ENCODE results near the gene HRH2.

Gene HRH2

DNA sequence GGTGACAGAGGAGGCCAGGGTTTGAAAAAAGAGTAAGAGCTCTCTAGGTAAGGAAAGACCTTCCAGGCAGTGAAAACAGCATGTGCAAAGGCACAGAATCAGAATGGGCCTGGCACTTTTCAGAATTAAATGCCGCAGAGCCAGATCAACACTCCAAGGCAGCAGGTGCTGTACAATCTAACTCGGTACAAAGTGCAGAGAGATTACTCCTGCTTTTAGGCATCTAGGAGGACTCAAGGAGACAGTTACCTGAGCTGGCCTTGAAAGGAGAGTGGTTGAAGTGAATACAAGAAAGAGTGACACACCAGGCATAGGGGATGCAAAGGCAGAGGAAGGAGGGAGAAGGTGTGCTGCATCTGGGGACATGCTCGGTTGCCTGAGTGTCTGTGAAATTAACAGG, 21.5 kb downstream of the HRH2 start:
- DNase-seq = no peak

DNA sequence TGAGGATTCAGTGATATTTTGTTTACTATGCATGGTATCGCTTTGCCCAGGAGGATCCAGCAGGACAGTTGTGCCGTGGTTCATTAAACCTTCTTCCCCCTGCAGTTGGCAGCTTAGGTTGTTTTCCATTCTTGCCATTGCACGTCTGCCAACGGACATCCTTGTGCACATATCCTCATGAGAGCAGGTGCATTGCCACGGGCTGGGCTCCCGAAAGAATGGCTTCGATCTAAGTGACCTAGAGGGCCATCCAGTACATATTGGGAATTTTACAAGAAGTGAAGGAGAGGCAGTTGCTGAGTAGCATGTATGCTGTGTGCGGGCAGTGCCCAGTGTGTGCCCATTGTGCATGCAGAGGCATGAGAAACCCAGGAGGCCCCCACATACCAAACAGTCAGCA, 22.1 kb downstream of the HRH2 start:
- no peak for DNase-seq

DNA sequence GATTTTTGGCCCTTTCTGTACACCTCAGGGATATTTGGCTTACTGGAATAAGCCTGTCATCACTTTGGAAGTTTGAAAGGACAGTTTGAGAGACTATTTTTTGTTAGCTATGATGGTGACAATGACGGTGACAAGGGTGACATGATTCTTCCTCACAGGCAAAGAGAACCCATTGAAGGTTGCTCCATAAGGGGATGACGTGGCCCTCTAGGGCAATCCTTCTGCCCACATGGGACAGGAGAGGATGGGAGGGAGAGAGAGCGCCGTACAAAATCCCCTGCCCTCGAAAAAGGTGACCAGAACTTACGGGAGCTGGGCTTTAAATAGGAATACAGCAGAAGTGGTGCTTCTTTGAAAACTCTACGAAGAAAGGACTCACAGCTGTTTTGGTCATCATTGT, 22.6 kb downstream of the HRH2 start:
- DNase-seq = no peak

DNA sequence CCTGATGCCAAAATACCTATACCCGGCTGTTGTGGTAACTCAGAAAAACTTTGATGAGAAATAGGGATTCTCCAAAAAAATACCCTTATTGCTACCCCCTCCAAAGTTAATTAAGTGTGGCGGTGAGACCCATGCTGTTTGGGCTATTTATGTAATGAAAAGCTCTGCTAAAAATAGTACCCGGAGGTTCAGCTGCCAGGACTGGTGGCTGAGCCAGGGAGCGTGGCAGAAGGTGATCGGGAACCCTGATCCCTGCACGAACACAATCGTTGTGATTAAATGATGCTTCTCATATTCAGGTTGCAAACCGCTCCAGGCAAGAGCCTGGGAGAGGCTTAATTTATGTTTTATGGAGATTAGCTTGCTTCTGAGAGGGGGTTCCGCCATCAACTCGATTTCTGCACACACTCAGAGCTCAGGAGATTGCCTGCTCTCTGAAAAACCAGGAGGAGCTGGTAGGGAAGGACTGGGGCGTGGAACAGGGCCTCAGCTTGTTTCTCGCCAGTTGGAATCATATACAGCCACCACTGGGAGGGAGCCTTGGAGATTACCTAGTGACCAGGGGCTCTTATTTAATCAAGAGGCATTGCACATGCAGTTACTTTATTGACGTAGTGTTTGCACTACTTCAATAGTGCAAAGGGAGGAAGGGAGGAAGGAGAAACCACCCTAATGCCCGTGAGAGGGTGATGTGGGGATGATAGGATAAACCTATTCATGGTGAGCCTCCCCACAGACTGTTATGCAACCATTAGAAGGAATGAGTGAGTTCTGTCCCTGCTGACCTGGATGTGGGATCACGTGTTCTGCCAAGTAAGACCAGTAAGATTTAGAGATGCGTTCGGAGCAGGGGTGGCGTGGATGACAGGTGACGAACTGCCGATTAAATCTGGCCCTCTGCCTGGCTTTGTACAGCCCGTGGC, 23.4 kb downstream of the HRH2 start:
- no peak for DNase-seq

DNA sequence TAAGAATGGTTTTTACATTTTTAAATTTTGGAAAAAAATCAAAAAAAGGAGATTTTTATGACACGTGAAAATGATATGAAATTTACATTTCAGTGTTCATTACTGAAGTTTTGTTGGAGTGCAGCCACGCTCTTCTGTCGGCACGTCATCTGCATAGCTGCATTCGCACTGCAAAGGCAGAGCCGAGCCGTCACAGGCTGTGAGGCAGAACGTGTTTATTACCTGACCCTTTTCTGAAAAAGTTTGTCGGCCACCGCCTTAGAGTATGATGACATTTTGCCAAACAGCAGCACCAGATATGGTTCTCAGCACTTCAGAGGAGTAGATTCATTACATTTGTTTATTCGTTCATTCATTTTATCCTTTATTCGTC, 24.1 kb downstream of the HRH2 start:
- DNase-seq = no peak

DNA sequence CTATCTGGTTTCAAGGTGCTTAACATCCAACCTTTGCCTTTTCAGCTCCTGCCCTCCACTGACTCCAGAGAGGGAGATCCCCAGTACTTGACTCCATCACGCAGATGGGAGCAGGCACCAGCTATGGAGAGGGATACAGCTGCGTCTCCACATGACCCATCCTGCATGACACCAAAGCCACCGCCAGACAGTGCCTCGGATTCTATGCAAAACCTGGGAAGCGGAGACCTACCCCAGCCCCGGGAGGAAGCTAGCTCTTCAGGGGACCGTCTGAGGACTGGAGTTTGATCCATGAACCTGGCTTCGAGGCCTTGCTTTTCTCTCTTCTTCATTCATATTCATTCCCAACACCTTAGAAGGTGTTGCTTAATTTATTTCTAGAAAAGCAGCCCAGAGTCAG, 24.8 kb downstream of the HRH2 start:
- no peak for DNase-seq

DNA sequence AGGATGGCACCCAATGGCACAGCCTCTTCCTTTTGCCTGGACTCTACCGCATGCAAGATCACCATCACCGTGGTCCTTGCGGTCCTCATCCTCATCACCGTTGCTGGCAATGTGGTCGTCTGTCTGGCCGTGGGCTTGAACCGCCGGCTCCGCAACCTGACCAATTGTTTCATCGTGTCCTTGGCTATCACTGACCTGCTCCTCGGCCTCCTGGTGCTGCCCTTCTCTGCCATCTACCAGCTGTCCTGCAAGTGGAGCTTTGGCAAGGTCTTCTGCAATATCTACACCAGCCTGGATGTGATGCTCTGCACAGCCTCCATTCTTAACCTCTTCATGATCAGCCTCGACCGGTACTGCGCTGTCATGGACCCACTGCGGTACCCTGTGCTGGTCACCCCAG, 25.4 kb downstream of the HRH2 start:
- no peak for DNase-seq

DNA sequence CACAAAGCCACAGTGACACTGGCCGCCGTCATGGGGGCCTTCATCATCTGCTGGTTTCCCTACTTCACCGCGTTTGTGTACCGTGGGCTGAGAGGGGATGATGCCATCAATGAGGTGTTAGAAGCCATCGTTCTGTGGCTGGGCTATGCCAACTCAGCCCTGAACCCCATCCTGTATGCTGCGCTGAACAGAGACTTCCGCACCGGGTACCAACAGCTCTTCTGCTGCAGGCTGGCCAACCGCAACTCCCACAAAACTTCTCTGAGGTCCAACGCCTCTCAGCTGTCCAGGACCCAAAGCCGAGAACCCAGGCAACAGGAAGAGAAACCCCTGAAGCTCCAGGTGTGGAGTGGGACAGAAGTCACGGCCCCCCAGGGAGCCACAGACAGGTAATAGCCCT, 26.1 kb downstream of the HRH2 start:
- no peak for DNase-seq

DNA sequence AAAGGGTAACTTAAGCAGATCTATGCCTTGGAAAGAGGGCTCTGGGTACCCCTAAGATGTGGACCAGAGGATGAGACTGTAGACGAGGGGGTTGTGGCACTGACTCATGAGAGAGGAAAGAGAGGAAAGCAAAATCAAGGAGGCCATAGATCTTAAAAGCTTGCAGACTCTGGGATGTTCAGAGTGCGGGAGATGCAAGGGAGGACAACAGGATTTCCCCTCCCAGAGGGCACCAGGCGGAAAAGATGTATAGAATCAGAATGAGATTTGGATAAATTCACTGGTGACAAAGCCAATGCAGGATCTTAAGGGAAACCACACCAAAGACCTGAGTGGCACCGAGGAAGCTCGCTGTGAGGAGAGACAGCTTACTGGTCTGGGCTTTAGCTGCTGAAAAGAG, 27.1 kb downstream of the HRH2 start:
- no peak for DNase-seq

DNA sequence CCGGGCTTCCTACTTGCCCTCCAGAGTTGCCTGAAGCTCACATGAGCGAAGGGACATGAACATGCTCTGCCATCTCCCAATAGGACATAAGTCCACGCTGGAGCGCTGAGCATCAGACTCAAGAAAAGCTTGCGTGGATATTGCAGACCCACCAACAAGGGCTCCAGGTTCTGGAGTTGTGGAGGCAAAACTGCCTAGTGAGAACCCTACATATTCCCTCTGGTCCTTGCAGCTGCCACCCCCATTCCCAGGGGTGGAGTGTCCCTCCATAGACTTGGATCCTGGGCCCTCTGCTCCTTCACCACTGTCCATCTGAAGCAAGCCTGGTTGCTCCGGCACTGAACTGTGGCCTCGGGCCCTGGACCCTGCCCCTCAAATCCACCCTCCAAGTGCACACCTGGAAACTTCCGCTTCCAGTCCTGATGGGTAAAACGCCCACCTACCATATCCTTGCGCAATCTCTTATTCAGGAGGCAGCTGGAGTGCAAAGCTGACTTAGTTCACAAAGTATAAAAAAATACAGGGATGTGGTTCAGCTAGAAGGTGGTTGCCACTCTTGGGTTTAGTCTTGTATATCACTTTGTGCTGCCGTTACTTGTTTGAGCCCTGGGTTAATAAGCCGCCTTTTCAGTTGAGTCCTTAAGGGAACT, 28.0 kb downstream of the HRH2 start:
- DNase-seq = no peak

DNA sequence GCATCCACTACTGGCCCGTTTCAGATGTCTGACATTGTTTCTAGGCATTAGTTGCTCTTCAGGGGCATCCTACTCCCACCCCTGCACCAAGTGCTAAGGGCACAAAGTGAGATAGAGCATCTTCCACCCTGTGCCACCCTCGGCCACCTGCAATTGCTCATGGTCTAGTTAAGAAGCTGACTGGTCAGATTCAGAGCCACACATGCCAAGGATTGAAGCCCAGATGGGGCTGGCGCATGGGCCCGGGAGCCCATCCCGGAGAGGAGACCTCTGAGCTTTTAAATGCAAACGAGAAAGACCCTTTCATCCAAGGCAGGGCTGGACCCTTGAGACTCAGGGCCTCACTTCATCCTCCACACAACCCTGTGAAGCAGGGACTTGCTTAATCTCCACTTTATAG, 28.5 kb downstream of the HRH2 start:
- no peak for DNase-seq

DNA sequence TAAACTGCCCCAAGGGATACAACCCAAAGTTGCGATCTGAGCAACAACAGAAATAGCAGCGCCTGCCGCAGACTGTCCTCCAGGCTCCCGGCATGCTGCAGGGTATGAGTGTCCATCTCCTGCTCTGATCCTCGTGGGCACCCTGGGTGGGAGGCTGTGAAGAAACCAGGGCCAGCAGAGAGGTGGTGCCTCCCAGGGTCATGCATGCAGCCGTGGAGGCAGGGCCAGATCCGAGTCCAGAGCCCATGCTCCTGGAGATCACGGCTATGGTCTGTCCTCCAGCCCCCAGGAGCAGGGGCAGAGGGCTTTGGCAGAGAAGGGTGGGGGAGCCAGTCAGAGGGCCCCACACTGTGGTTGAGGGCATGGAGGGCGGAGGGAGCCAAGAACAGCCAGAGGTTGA, 29.0 kb downstream of the HRH2 start:
- DNase-seq = no peak

DNA sequence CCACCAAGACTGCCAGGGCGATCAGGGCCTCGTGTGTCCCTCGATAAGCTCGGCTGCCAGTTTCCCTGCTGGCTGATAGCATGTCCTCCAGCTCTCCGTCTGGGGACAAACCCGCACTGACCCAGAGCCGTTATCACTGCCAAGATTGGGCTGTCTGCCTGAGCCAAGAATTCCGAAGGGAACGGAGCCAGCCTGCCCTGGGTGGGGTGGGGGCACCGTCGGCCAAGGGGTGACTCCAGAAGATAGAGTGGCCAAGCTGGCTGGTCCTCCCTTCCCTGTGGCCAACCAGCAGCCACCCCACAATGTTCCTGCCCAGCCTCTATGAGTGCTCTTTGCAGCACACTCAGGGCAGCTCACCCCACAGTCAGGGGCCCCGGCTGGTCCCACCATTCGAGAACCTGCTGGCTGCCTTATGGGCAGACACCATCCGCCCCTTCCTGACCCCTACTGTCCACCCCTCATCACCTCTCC, 29.4 kb downstream of the HRH2 start:
- no peak for DNase-seq

DNA sequence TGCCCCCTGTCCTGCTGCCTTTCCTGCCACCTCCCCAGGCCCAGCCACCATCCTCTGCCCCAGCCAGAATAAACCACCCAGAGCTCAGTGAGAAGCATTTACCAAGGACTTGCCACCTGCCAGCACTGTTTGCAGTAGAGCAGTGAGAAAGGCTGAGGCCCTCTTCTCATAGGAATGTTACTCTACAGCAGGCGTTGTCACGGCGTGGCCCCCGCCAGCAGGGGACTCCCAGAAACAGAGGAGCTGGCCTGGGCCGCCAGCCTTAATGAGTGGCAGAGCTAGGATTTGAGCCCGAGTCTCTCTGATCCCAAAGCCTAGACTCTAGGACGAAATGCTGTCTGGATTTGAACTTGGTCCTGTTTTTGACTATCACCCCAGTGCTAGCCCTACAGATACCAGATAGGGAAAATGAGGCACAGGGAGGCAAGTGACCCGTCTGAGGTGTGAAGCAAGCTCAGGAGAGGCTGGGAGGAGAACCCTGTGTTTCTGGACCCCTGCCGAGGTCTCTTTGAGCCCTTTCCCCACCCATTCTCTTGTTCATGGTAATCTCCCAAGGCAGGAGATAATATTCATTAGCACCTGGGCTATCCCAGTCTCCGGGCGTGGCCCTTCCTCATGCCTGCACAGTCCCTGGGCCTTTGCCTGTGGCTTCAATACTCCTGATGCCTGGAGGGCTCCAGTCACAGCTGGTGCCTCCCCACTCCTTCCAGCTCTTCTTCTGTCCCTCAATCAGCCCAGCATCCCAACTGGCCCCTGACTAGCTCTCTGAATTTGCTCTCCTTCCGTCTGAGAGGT, 30.7 kb downstream of the HRH2 start:
- DNase-seq = no peak

DNA sequence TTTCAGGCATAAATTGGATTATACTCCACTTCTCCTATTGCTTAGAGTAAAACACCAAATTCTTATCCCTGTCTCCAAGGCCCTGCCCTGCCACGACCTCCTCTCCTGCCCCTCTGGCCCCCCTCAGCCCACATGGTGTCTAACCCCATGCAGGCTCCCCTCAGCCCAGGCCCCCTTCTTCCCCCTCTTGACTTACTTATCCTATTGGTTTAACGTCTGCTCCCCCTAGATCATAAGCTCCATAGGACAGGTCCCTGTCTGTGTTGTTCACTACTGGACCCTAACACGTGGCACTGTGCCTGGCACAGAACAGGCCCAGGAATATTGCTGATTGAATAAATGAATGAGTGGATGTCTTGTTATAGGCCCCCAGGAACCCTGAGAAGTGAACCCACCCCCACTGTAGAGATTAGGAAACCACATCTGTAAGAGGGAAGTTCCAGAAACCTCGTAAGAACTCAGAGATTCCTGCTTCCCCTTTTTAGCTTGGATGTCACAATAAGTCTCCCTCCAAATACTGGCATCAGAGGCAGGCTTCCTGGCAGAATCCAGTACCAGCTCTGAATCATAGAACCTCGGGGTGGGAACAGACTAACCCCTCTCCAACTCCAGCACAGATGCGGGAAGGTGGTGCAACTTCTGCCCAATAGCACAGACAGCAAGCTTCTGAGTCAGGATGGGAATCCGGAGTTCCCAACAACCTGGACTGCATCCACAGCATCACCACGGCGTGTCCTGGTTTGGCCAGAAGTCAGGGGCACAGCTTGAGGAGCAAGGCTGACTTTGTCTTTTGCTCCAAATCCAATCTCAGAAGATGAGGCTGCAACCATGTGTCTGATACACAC, 31.5 kb downstream of the HRH2 start:
- DNase-seq = no peak

DNA sequence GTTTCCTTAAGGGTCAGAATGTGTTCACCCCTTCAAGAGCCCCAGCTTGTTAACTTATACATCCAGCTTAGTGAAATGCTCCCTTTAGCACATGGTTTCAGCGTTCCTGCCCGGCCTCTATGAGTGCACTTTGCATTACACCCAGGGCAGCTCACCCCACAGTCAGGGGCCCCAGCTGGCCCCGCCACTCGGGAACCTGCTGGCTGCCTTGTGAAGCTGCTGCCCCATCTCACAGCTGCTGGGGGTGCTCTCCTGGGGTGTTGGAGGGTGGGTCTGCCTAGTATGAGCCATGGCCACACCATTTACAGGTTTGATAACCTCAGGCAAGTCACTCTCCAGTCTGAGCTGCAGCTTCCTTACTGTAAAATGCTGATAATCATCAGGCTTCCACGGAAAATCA, 32.2 kb downstream of the HRH2 start:
- DNase-seq = no peak

DNA sequence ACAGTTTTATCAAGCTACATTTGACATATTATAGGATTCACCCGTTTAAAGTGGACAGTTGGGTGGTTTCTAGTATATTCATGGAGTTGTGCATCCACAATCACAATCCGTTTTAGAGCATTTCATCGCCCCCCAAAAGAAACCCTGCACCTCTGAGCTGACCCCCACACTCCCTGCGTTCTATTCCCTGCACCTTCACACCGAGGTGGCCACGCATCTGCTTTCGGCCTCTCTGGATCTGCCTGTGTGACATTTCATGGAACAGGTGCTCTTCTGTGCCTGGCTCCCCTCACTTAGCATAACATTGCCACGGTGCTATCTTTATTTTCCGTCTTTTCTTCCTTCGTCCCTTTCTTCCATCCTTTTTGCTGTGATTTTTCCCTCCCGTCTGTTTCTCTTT, 32.7 kb downstream of the HRH2 start:
- DNase-seq = no peak

DNA sequence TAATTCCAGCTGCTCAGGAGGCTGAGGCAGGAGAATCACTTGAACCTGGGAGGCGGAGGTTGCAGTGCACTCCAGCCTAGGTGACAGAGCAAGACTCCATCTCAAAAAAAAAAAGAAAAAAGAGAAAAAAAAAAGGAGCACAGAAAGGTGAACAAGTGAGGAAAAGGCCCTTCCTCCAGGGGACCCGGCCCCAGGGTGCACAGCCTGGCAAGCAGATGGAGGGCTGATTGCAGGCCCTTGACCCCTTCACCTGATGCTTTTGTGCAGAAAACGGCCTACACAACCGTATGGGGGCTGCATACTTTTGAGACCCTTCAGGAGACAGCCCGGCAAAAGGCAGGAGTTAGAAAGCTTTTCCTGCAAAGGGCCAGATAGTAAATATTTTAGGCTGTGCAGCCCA, 33.9 kb downstream of the HRH2 start:
- no peak for DNase-seq

DNA sequence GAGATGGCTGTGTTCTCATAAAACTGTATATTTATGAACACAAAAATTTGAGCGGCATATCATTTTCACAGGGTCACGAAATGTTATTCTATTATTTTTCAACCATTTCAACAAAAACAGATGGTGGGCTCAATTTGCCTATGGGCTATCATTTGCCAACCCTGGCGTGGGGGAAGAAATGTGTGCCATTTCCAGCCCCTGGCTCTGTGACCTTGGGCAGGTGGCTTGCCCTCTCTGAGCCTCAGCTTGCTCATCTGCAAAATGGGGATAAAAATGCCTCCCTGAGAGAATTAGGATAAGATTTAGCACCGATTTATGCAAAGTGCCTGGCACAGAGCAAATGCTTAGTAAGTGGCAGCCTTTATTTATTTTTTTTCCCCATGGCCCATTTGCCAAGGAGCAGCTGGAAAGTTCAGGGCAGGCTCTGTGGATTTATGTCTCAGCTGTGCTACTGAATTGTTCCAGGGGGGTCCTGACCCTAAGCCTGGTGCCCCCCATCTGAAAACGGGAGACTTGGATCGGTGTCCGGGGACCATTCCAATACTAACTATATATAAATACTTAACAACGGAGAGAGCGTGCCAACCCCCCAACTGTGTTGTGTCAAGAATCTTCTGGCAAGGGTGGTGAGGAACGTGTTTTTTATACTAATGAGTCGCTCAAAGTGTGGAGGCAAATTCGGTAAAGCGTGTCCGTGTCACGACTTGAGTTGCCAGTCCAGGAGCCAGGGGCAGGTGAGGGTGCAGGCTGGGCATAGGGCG, 34.5 kb downstream of the HRH2 start:
- no peak for DNase-seq

DNA sequence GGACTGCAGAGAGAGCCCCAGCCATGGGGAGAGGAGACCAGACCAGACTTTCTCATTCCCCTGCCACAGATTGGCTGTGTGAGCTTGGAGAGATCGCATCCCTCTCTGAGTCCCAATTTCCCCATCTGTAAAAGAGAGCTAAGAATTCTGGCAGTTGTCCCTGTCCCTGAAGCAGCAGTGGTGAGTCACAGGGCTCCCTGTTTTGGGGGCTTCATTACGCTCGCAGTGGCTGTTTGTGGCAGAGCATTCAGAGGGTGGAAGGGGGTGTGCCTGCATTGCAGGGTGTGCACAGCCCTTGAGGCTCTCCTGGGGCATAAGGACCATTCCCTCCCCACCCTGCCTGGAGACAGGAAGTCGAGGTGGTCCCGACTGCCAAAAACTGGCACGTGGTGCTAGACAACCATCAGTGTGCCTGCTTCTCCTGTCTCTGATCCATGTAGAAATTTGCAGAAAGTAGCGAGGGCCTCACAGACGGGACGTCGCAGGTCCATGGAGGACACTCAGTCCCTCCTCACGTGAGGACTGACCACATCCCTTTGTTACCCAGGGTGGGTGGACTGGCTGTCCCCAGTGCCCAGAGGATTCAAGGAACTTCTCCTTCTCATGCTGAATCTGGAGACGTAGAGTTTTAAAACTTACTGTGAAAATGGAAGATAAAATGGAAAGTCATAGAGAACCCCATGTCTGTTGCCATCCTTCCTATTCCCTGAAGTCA, 35.3 kb downstream of the HRH2 start:
- no peak for DNase-seq

DNA sequence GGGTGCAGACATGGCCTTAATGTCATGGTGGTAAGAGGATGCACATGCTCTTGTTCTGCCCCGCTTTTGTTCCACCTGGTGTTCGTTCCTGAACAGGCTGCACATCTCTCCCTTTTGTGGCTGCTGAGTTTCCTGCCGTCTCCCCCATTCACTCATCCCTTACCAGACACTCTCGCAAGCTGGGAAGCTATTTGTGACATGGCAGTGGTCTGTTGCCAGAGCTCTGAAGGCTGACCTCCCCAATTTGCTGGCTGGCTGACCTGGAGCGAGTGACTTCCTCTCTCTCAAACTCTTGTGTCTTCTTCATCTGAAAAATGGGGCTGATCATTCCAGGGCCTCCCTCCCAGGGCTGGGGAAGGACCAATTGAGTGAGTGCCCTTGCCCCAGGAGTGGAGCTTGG, 35.9 kb downstream of the HRH2 start:
- DNase-seq = no peak

All from stimulated activated CD4-positive, alpha-beta T cell treated with anti-CD3 and anti-CD28 coated beads, Interleukin-1b, Interleukin-23, amount 100 ng/mL, for 48 hours (primary cell).